SIG-M5 (cell line): ENCODE results near the gene ZCCHC24.
"Not testable (repeated sequence)": the region's sequence is repeated elsewhere in the genome, so short reads cannot be mapped to it uniquely, and the experiment has no call there.

Experiments
- DNase-seq: peaks from one replicate; lab custom pipeline; 2025; lab: John Stamatoyannopoulos, UW

The ZCCHC24 gene

GRCh38 chr10:79346388-79347225 is 98.8 kb downstream of the ZCCHC24 start:
- DNase-seq: no peak

GRCh38 chr10:79346012-79346340 is 99.4 kb downstream of the ZCCHC24 start:
- DNase-seq: no peak

- no peak for DNase-seq
Observed at GRCh38 chr10:79345241-79346011, 100.0 kb downstream of the ZCCHC24 start.

GRCh38 chr10:79344502-79345195 is 100.8 kb downstream of the ZCCHC24 start:
- DNase-seq: no peak

GRCh38 chr10:79342811-79343561 is 102.4 kb downstream of the ZCCHC24 start:
- DNase-seq: no peak

GRCh38 chr10:79342295-79342761 is 103.1 kb downstream of the ZCCHC24 start:
- no peak for DNase-seq

GRCh38 chr10:79340646-79341244 is 104.7 kb downstream of the ZCCHC24 start:
- DNase-seq: no peak

- DNase-seq: no peak
Observed at GRCh38 chr10:79339266-79339665, 106.2 kb downstream of the ZCCHC24 start.

- DNase-seq: not testable (repeated sequence)
Observed at GRCh38 chr10:79337783-79338469, 107.5 kb downstream of the ZCCHC24 start.

GRCh38 chr10:79336739-79337138 is 108.7 kb downstream of the ZCCHC24 start:
- no peak for DNase-seq

- no peak for DNase-seq
Observed at GRCh38 chr10:79336276-79336675, 109.1 kb downstream of the ZCCHC24 start.

GRCh38 chr10:79335470-79336235 is 109.8 kb downstream of the ZCCHC24 start:
- DNase-seq: no peak

GRCh38 chr10:79335094-79335469 is 110.3 kb downstream of the ZCCHC24 start:
- DNase-seq: no peak

GRCh38 chr10:79334573-79334972 is 110.9 kb downstream of the ZCCHC24 start:
- no peak for DNase-seq

GRCh38 chr10:79333513-79333912 is 111.9 kb downstream of the ZCCHC24 start:
- no peak for DNase-seq

GRCh38 chr10:79332610-79333315 is 112.7 kb downstream of the ZCCHC24 start:
- not testable (repeated sequence) for DNase-seq
